Omental fat pad (tissue), 4 donors: ENCODE data around the gene FEM1A. TPM values are rescaled to one million over a fixed set of nuclear protein-coding genes. Genes with fewer than 3 reads are reported as not detected.
"Not testable (repeated sequence)": the region's sequence is repeated elsewhere in the genome, so short reads cannot be mapped to it uniquely, and the experiment has no call there.

Experiments used
- ATAC-seq: fragments of 150-250 bp; one replicate; pipeline ENCODE4 v1.9.1; 2016; ENCODE audit warnings: mild to moderate bottlenecking, moderate library complexity; ENCODE audit not compliant: low FRiP score
- DNase-seq: peaks from one replicate; pipeline ENCODE4 v3.0.0-alpha.2; 2019; ENCODE audit warnings: low spot score
- CTCF ChIP-seq, 3 donors: fragments of 450-650 bp; IDR thresholded peaks; one replicate each; pipeline ENCODE4 v1.5.1; 2016 to 2017; ENCODE audit warnings: antibody characterized with exemption in 3 of 3, mild to moderate bottlenecking in 3 of 3, moderate library complexity in 2 of 3
- total RNA-seq, 4 donors: library from RNA; depleted of rRNA; stranded (reverse); fragments of >200 nt; gene quantifications; one replicate each; pipeline ENCODE4 v1.1.0, GENCODE V29; 2016

FEM1A gene
- total RNA-seq, 4 donors from 2014 or later, result 11.8 to 22.1 (median 13.9) TPM

GRCh38 chr19:4793278-4793677, 1.7 kb downstream of the FEM1A start:
- ATAC-seq, DNase-seq: not testable (repeated sequence)

GRCh38 chr19:4794971-4795370, 3.4 kb downstream of the FEM1A start:
- TF ChIP-seq CTCF (IDR thresholded peaks at IDR 0.05), result no peak
- DNase-seq, result no peak
- ATAC-seq, result no peak

GRCh38 chr19:4795400-4795799, 3.9 kb downstream of the FEM1A start:
- no peak for ATAC-seq
- no peak for DNase-seq
- no peak for TF ChIP-seq CTCF (IDR thresholded peaks at IDR 0.05)

GRCh38 chr19:4800591-4801081, 9.1 kb downstream of the FEM1A start:
- ATAC-seq, result no peak
- no peak for TF ChIP-seq CTCF (IDR thresholded peaks at IDR 0.05)
- no peak for DNase-seq

GRCh38 chr19:4801085-4801619, 9.6 kb downstream of the FEM1A start:
- no peak for DNase-seq
- no peak for ATAC-seq
- TF ChIP-seq CTCF (IDR thresholded peaks at IDR 0.05), result no peak

- no peak for ATAC-seq
Measured at GRCh38 chr19:4802711-4803110, 11.2 kb downstream of the FEM1A start.

More at GRCh38 chr19:4802711-4803110, 11.2 kb downstream of the FEM1A start:
- TF ChIP-seq CTCF (IDR thresholded peaks at IDR 0.05), result no peak
- DNase-seq, result no peak
